Prostate gland (tissue), 1 donor: ENCODE results near the gene RAI1.

Experiments
- POLR2A ChIP-seq: fragments of 450-650 bp; IDR thresholded peaks from one replicate; pipeline ENCODE4 v1.6.1; 2016; ENCODE audit warnings: antibody characterized with exemption, mild to moderate bottlenecking
- POLR2AphosphoS5 ChIP-seq: sonication (generic); formaldehyde crosslinking; IDR thresholded peaks from one replicate; pipeline ENCODE4 v1.6.1; 2017; ENCODE audit warnings: antibody characterized with exemption

GRCh38 chr17:17776889-17777288 lies 95.6 kb downstream of the RAI1 start:
- TF ChIP-seq POLR2A (no peak), POLR2AphosphoS5 (no peak)
